Natural killer cell (primary cell): Measurements from ENCODE around the gene TMEM119. TPM values are rescaled to one million over a fixed set of nuclear protein-coding genes. Genes with fewer than 3 reads are reported as not detected.

ENCODE experiments used
- ATAC-seq, 3 donors: fragments of 150-1000 bp in 2 of 3; fragments of 200-7000 bp in 1 of 3; cut with Tn5 transposase; 1 replicate in 1 of 3; 2 replicates in 2 of 3; pipeline ENCODE4 v1.10.0; 2021; ENCODE audit warnings: mild to moderate bottlenecking in 2 of 3, moderate library complexity in 2 of 3
- DNase-seq, 2 donors: peaks; one replicate each; pipeline versions ENCODE4 v3.0.0 to v3.0.0-alpha.2; 2013 to 2021; ENCODE audit warnings: mixed read lengths in 1 of 2
- H3K27ac ChIP-seq: one replicate; pipeline ENCODE4 v1.5.1; 2013; ENCODE audit warnings: mild to moderate bottlenecking, low read length
- H3K27me3 ChIP-seq: one replicate; pipeline ENCODE4 v1.6.1; 2013; ENCODE audit warnings: low read length; ENCODE audit not compliant: control insufficient read depth, insufficient read depth
- H3K36me3 ChIP-seq: one replicate; pipeline ENCODE4 v1.6.1; 2013; ENCODE audit warnings: low read length; ENCODE audit not compliant: control insufficient read depth, insufficient read depth
- H3K4me1 ChIP-seq: one replicate; pipeline ENCODE4 v1.6.1; 2013; ENCODE audit warnings: low read length; ENCODE audit not compliant: control insufficient read depth, insufficient read depth
- H3K4me3 ChIP-seq: one replicate; pipeline ENCODE4 v1.5.1; 2013; ENCODE audit warnings: low read length
- H3K9me3 ChIP-seq: one replicate; pipeline ENCODE4 v1.6.1; 2013; ENCODE audit warnings: low read length; ENCODE audit not compliant: control insufficient read depth, insufficient read depth
- H3K27ac Mint-ChIP-seq, 2 donors: one replicate each; pipeline ENCODE4 v1.8.0; 2022; ENCODE audit warnings: mild to moderate bottlenecking in 2 of 2, mixed read lengths in 2 of 2, moderate library complexity in 1 of 2
- H3K27me3 Mint-ChIP-seq, 2 donors: one replicate each; pipeline ENCODE4 v1.8.0; 2022; ENCODE audit warnings: low read depth in 2 of 2, mixed read lengths in 2 of 2
- H3K36me3 Mint-ChIP-seq: one replicate; pipeline ENCODE4 v1.8.0; 2022; ENCODE audit warnings: mixed read lengths
- H3K4me1 Mint-ChIP-seq, 2 donors: one replicate each; pipeline ENCODE4 v1.8.0; 2022; ENCODE audit warnings: mixed read lengths in 2 of 2
- H3K4me3 Mint-ChIP-seq: one replicate; pipeline ENCODE4 v1.8.0; 2022; ENCODE audit warnings: mild to moderate bottlenecking, moderate library complexity, mixed read lengths
- H3K9me3 Mint-ChIP-seq, 2 donors: one replicate each; pipeline ENCODE4 v1.8.0; 2022; ENCODE audit warnings: mixed read lengths in 2 of 2
- WGBS: methylation state at CpG from one replicate; pipeline ENCODE4 v1.1.7; 2013; ENCODE audit warnings: missing lambda C conversion rate; ENCODE audit not compliant: insufficient coverage; 5-methylcytosine and 5-hydroxymethylcytosine counted together
- intact Hi-C: fragments of 100-400 bp; cut with micrococcal nuclease; formaldehyde crosslinking; loops from one replicate; pipeline ENCODE4 v1.14.2; 2022
- total RNA-seq, 4 donors: library from RNA; stranded (reverse); fragments of 120-200 nt in 1 of 4; gene quantifications; one replicate each; pipeline versions ENCODE4 v1.2.3 to v1.2.4, GENCODE V29; 2013 to 2022
- TF ChIP-seq, protein P1 (sequence below): fragments of 200-600 bp; IDR thresholded peaks from one replicate; pipeline ENCODE4 v1.8.0; 2022; ENCODE audit warnings: antibody characterized with exemption

The TMEM119 gene, protein sequence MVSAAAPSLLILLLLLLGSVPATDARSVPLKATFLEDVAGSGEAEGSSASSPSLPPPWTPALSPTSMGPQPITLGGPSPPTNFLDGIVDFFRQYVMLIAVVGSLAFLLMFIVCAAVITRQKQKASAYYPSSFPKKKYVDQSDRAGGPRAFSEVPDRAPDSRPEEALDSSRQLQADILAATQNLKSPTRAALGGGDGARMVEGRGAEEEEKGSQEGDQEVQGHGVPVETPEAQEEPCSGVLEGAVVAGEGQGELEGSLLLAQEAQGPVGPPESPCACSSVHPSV
- 1 to 10 TPM in 1 of 3 donors, under 1 TPM in 2; 0.70 to 3.4 (median 0.71) TPM for total RNA-seq
- total RNA-seq (2013), result 0.18 TPM

DNA sequence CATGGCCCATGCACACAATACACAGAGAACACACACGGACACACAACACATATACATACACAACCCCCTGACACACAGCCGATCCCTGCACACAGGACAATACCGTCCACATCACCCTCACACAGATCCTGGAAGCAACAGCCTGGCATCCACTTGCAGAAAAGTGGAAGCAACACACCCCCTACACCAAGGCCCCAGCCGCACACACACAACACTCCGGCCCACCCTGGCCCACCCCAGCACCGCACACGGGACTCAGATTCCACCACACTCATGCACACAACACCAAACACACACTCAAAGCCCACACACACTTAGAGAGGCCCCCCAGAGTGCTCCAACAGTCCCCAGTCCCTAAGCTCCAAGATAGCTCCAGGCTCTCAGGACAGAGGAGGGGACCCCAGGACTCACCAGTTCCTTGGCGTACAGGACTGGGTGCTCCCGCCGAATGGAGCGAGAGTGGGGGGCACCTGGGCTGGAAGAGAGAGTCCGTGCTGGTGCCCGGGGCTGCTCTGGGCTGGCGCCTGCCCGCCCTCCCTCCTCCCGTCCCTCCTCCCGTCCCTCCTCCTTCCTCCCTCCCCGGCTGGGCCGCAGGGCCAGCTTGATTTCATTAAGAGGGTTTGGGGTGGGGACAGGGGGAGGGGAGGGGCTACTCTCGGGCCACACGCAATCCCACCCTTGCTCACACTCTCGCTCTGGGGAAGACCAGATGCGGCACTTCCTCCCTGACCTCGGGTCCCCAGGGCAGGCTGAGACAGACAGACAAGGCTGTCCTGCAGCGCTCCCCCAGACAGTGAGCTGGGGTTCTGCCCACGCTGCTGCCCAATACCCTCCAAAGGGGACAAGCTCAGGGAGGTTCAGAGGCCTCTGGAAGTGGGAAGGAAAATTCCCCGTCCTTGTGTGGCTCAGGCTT lies at the start of gene TMEM119:
TSS of gene TMEM119 (minus strand) at position 526 of the 913 bp plus-strand sequence. CDS start 5,701 bp downstream, outside the sequence.
- Histone ChIP-seq H3K9me3 (no peaks in the 10 kb centered on the region), H3K4me1 (no peaks in the 10 kb centered on the region), H3K27ac (no peak within 1 kb of the TSS), H3K36me3 (no peaks in the 10 kb centered on the region), H3K4me3 (no peak within 1 kb of the TSS), H3K27me3 (no peaks in the 10 kb centered on the region)
- WGBS, result 73% methylated on average over 21 of the region's 27 CpGs
- DNase-seq, result no peak
- H3K27me3 Mint-ChIP-seq, result no peaks in the 10 kb centered on the region
- intact Hi-C loops, result no loop called here
- H3K4me3 Mint-ChIP-seq, result no peak within 1 kb of the TSS
- peaks cover 0 to 9% of the 10 kb centered on the region in 2 donors for H3K4me1 Mint-ChIP-seq
- ATAC-seq, result no peak
- H3K27ac Mint-ChIP-seq, result no peak within 1 kb of the TSS
- no peaks in the 10 kb centered on the region for H3K36me3 Mint-ChIP-seq
- H3K9me3 Mint-ChIP-seq, result no peaks in the 10 kb centered on the region
- TF ChIP-seq, protein P1, sequence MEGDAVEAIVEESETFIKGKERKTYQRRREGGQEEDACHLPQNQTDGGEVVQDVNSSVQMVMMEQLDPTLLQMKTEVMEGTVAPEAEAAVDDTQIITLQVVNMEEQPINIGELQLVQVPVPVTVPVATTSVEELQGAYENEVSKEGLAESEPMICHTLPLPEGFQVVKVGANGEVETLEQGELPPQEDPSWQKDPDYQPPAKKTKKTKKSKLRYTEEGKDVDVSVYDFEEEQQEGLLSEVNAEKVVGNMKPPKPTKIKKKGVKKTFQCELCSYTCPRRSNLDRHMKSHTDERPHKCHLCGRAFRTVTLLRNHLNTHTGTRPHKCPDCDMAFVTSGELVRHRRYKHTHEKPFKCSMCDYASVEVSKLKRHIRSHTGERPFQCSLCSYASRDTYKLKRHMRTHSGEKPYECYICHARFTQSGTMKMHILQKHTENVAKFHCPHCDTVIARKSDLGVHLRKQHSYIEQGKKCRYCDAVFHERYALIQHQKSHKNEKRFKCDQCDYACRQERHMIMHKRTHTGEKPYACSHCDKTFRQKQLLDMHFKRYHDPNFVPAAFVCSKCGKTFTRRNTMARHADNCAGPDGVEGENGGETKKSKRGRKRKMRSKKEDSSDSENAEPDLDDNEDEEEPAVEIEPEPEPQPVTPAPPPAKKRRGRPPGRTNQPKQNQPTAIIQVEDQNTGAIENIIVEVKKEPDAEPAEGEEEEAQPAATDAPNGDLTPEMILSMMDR, result no peak

DNA sequence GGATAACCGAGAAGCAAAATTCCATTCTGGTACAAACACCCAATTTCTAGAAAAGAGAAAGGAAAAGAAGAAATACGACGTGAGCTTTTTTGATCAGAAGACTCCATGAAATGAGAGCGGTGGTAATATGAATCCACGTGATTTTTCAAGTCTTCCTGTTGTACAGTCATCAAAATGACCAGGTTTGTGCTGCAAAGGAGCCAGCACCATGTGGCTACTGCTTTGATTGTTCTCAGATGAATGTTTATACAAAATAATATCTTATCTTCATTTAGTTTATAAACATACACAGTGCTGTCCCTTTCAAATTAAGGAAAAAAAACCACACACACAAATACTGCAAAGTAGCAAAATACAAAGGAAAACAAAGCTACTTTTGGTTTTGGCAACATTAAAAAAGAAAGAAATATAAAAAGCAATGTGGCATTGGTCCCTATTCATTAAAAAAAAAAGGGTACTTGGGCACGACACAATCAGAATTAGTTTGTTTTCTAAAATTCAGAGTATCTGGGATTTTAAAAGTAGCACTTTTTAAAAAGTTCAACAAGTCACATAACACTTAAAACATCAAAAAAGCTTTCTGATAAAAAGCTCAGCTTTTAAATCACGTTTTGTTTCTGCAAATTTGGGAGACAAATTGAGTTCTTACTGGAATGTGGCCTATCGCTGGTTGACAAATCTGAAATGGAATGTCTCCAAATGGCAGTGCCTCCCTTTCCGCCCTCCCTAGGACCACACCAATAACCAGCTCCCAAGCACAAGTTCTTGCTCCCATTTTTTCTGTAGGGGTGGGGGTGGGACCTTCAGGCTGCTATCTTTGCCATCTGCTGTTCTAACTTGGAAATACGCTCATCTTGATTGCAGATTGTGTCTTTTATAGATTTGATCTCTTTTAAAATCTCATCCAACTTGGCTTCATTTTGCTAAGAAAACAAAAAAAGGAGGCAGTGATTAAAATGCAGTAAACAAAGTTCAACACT lies 49.0 kb upstream of the TMEM119 start:
- Histone ChIP-seq H3K36me3 (peaks cover 21% of the 10 kb centered on the region), H3K9me3 (no peaks in the 10 kb centered on the region), H3K27ac (no peak overlapping the region), H3K4me3 (no peak overlapping the region), H3K4me1 (peaks cover 15% of the 10 kb centered on the region), H3K27me3 (no peaks in the 10 kb centered on the region)
- WGBS, result 70% methylated on average over 7 of the region's 10 CpGs
- TF ChIP-seq, protein P1, result no peak
- Mint-ChIP-seq H3K4me1 (peaks cover 9 to 19% of the 10 kb centered on the region in 2 donors), H3K4me3 (no peak overlapping the region), H3K27me3 (no peaks in the 10 kb centered on the region), H3K36me3 (no peaks in the 10 kb centered on the region), H3K27ac (peak overlapping the region; percentile 29 to 74), H3K9me3 (no peaks in the 10 kb centered on the region)
- intact Hi-C loops, result loop anchor here (5.0 kb wide), 1 partner anchor 35 kb away; no protein-coding TSS in a partner anchor
- DNase-seq, result peak in 1 of 2 donors; percentile 42
- peak in 1 of 3 donors; percentile 21 for ATAC-seq

DNA sequence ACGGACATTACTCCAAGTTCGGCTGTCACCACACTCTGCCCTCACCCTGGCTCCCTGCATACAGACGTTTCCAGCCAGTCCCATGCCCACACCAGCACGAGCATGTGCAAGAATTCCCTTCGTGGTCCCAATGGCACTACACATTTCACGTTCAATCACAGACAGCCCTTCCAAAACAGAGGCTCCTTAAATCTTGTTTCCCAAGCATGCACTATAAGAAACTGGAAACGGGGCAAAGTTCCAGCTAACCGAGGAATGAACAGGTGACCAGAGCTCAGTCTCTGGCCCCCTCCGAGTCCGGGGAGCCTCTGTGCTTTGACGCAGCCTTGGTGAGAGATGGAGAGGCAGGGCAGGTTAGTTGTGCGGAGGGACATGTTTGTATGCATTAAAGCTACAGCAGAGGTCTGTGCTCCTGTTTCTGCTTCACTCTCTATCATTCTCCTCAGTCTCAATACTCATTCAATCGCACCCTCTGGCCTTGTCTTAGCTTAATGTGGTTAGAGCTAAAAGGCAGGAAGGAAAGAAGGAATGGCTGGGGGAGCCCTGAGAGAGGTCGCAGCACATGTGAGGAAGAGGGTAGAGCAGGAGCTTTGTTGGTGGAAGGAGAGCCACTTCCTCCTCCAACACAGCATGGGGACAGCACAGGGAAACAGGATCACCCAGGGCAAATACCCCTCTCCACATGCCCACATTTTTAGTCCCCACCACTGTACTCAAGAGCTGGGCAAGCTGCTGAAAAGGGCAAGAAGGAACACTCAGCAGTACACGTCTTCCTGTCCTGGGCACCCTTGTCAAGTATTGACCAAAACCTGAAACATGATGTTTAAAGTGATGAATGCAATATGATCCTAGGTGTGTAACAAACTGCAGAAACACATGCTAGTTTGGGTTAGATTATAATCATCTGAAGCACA lies 48.1 kb upstream of the TMEM119 start:
- DNase-seq (no peak), ATAC-seq (no peak)
- H3K27ac ChIP-seq, result no peak overlapping the region
- no peaks in the 10 kb centered on the region for H3K27me3 ChIP-seq
- Mint-ChIP-seq H3K27ac (peak overlapping the region; percentile 29 to 74), H3K27me3 (no peaks in the 10 kb centered on the region), H3K9me3 (no peaks in the 10 kb centered on the region), H3K4me3 (no peak overlapping the region), H3K36me3 (no peaks in the 10 kb centered on the region), H3K4me1 (peaks cover 9 to 23% of the 10 kb centered on the region in 2 donors)
- peaks cover 23% of the 10 kb centered on the region for H3K4me1 ChIP-seq
- H3K9me3 ChIP-seq, result no peaks in the 10 kb centered on the region
- H3K4me3 ChIP-seq, result no peak overlapping the region
- WGBS, result 81% methylated on average over 12 of the region's 15 CpGs
- intact Hi-C loops, result loop anchor here (5.0 kb wide), 1 partner anchor 34 kb away; no protein-coding TSS in a partner anchor
- TF ChIP-seq, protein P1, result no peak
- peaks cover 15% of the 10 kb centered on the region for H3K36me3 ChIP-seq
